Fibroblast of pulmonary artery (primary cell): ENCODE results near the gene MROH2A.

Source experiments
- DNase-seq: peaks from one replicate; pipeline ENCODE4 v3.0.0-alpha.2; 2010; ENCODE audit warnings: low read depth
- H3K4me3 ChIP-seq: replicated peaks from 2 replicates; pipeline ENCODE4 v1.5.1; 2011; ENCODE audit warnings: low read depth, mild to moderate bottlenecking, control low read depth, low read length, moderate library complexity
- TF ChIP-seq, protein P1 (sequence below): IDR thresholded peaks from 2 replicates; pipeline ENCODE4 v1.5.1; 2011; ENCODE audit warnings: mild to moderate bottlenecking, control low read depth, low read length, inconsistent platforms; ENCODE audit errors: missing control alignments

MROH2A gene

DNA sequence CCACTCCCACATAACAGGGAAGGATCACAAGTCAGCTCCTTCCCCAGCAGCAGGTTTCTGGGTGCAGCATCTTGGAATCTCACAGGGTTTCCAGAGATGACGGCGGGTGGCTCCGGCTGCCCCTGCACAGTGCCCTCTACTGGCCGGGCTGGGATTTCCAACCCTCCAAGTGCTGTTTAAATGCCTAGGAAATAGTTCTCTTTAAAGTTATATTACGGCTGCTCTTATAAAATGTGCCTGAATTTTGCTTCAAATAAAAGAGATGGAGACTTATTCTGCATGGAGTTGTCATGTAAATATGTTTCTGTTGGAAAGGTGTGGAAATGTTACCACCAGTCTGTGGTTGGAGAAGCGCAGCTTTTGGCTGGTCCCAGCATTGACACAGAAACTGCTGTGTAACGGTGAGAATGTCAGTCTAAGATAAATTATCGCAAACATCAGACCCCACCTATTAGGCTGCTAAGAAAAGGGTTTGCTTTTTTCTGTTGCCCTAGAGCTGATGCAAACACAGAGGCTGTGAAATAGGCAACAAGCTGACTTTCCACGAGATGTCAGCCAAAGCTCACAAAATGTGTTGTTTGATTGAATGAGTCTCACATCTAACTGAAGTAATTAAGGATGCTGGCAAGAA, 79.5 kb downstream of the MROH2A start:
- TF ChIP-seq, protein P1, sequence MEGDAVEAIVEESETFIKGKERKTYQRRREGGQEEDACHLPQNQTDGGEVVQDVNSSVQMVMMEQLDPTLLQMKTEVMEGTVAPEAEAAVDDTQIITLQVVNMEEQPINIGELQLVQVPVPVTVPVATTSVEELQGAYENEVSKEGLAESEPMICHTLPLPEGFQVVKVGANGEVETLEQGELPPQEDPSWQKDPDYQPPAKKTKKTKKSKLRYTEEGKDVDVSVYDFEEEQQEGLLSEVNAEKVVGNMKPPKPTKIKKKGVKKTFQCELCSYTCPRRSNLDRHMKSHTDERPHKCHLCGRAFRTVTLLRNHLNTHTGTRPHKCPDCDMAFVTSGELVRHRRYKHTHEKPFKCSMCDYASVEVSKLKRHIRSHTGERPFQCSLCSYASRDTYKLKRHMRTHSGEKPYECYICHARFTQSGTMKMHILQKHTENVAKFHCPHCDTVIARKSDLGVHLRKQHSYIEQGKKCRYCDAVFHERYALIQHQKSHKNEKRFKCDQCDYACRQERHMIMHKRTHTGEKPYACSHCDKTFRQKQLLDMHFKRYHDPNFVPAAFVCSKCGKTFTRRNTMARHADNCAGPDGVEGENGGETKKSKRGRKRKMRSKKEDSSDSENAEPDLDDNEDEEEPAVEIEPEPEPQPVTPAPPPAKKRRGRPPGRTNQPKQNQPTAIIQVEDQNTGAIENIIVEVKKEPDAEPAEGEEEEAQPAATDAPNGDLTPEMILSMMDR: peak; percentile 57
- no peak overlapping the region for H3K4me3 ChIP-seq
- peak; percentile 29 for DNase-seq

DNA sequence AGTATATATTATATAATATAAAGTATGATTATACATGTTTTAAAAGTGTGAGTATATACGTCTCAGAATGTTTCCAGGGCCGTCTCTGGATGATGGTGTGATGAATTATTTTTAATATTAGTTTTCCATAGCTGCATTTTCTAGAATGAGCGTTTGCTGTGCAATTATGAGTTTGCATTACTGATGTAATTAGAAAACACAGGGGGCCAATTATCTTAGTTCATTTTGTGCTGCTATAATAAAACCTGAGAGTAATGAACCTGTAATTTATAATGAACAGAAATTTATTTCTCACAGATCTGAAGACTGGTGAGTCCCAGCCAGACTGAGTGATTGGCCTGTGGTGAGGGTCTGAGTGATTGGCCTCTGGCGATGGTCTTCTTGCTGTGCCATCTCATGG, 80.2 kb downstream of the MROH2A start:
- H3K4me3 ChIP-seq: no peak overlapping the region
- TF ChIP-seq, protein P1: no peak
- no peak for DNase-seq

DNA sequence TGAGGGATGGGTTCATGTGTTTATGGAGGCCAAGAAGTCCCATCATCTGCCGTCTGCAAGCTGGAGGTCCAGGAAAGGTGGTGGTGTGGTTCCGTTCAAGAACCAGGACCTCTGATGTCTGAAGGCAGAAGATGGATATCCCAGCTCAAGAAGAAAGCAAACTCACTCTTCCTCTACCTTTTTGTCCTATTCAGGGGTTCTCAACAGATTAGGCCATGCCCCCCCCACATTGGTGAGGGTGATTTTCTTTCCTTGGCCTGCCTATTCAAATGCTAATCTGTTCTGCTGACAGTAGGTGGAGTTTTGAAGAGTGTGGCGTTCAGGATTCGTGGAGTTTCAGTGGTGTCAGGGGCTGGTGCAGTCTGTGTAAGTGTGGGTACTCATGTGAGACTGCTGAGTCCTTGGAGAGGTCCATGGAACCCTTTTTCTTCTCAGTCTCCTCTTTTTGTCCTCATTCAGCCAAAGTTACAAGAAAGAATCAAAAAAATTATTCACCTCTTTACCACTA, 84.2 kb downstream of the MROH2A start:
- TF ChIP-seq, protein P1: no peak
- H3K4me3 ChIP-seq: no peak overlapping the region
- DNase-seq: no peak

DNA sequence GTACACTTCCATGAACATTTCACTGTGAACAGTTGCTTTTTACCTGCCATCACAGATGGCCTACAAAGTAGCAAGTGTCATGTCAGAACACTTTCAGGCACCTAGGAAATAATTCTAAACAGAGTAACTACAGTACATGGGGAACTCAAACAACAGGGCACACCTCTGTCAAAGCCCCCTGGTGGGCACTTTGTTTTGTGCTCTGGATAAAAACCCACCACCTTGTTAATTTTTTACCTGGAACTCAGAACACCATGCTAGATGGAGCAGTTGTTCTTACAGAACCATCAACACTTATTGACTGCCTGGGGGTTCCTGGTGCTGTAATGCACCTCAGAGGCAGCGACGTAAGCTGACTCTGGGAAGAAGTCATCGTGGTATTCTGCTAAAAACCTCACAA, 87.7 kb downstream of the MROH2A start:
- no peak for DNase-seq
- TF ChIP-seq, protein P1: peak; percentile 21

DNA sequence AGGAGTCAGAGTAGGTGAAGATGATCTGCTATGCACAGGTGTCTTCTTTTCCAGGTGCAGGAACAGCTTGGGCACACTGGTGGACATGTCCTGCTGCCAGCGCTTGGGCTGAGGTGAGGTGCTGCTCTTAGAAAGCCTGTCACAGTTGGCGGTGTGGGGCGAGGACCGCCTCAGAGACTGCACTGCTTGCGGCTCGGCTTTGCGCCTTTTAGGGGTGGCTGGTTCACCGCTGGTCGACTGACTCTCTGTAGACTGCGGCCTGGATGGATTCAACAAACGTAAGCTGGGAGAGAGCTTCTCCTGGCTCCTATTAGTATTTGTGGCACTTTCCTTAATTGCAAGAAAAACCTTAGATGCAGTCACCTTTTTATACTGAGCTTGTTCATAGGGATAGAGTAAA, 88.3 kb downstream of the MROH2A start:
- H3K4me3 ChIP-seq: no peak overlapping the region
- TF ChIP-seq, protein P1: no peak
- no peak for DNase-seq

More for the DNA sequence above, 87.7 kb downstream of the MROH2A start:
- H3K4me3 ChIP-seq: no peak overlapping the region

DNA sequence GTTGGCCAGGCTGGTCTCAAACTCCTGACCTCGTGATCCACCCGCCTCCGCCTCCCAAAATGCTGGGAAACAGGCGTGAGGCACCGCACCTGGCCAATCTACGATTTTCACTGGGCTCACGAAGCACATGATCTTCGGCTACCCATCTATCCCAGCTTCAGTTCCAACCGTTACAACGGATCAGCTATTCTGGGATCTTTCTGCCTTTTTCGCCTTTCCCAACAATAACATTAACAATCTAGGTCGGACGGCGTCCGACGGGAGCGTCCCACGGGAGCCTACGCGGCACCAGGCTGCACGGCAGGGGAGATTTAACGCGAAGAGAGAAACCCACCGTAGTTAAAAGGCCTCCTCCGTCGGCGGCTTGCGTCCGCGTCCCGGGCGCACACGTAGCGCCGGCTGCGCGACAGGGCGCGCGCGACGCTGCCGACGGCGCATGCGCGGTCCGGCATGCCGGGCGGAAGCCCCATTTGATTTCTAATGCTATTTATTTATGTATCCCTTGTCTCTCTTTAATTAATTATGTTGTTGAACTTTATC, 89.9 kb downstream of the MROH2A start, which contains the start of gene MSL3B:
Gene MSL3B, minus strand, starts transcription at position 394 of the 540 bp plus-strand sequence.
- H3K4me3 ChIP-seq: peak within 1 kb of the TSS; percentile 67
- peak; percentile 65 for DNase-seq
- TF ChIP-seq, protein P1: no peak
